IMR-90 (cell line): ENCODE results near the gene OPCML.

ENCODE experiments used
- BHLHE40 ChIP-seq: fragments of 150-350 bp; IDR thresholded peaks from 2 replicates; pipeline ENCODE4 v1.6.1; 2016; ENCODE audit warnings: mild to moderate bottlenecking, low read depth, low read length
- CEBPB ChIP-seq: IDR thresholded peaks from 2 replicates; pipeline ENCODE4 v1.6.1; 2012; ENCODE audit warnings: low read depth, low read length, improper control_type of control experiment
- CHD1 ChIP-seq: IDR thresholded peaks from 2 replicates; pipeline ENCODE4 v1.6.1; 2012; ENCODE audit warnings: low read depth, low read length, improper control_type of control experiment
- ELK1 ChIP-seq: fragments of 150-350 bp; IDR thresholded peaks from 2 replicates; pipeline ENCODE4 v1.6.1; 2016; ENCODE audit warnings: low read depth, mild to moderate bottlenecking, low read length, moderate library complexity, borderline replicate concordance
- MAFK ChIP-seq: IDR thresholded peaks from 2 replicates; pipeline ENCODE4 v1.6.1; 2012; ENCODE audit warnings: low read depth, low read length, improper control_type of control experiment
- MAZ ChIP-seq: IDR thresholded peaks from 2 replicates; pipeline ENCODE4 v1.6.1; 2012; ENCODE audit warnings: low read depth, mild to moderate bottlenecking, low read length, improper control_type of control experiment, moderate library complexity, borderline replicate concordance
- NFE2L2 ChIP-seq: fragments of 150-350 bp; IDR thresholded peaks from 2 replicates; pipeline ENCODE4 v1.6.1; 2016; ENCODE audit warnings: low read depth, mild to moderate bottlenecking, low read length
- POLR2A ChIP-seq: IDR thresholded peaks from 2 replicates; pipeline ENCODE4 v1.6.1; 2012; ENCODE audit warnings: mild to moderate bottlenecking, low read depth, low read length
- RAD21 ChIP-seq: IDR thresholded peaks from 2 replicates; pipeline ENCODE4 v1.6.1; 2012; ENCODE audit warnings: low read length, improper control_type of control experiment
- RCOR1 ChIP-seq: IDR thresholded peaks from 2 replicates; pipeline ENCODE4 v1.6.1; 2012; ENCODE audit warnings: mild to moderate bottlenecking, low read length, improper control_type of control experiment; ENCODE audit not compliant: insufficient replicate concordance
- RFX5 ChIP-seq: IDR thresholded peaks from 2 replicates; pipeline ENCODE4 v1.8.0; 2012; ENCODE audit warnings: low read depth, mild to moderate bottlenecking, low read length, moderate library complexity
- SMC3 ChIP-seq: fragments of 150-350 bp; IDR thresholded peaks from 2 replicates; pipeline ENCODE4 v1.6.1; 2016; ENCODE audit warnings: low read depth, mild to moderate bottlenecking, antibody characterized with exemption, low read length, moderate library complexity
- TF ChIP-seq, protein P1 (sequence below): conservative IDR thresholded peaks from 2 replicates; pipeline ENCODE4 v1.5.1; 2012; ENCODE audit warnings: mild to moderate bottlenecking, low read depth, low read length, improper control_type of control experiment

GRCh38 chr11:133160754-133161153 is 371.5 kb downstream of the OPCML start:
- TF ChIP-seq, protein P1, sequence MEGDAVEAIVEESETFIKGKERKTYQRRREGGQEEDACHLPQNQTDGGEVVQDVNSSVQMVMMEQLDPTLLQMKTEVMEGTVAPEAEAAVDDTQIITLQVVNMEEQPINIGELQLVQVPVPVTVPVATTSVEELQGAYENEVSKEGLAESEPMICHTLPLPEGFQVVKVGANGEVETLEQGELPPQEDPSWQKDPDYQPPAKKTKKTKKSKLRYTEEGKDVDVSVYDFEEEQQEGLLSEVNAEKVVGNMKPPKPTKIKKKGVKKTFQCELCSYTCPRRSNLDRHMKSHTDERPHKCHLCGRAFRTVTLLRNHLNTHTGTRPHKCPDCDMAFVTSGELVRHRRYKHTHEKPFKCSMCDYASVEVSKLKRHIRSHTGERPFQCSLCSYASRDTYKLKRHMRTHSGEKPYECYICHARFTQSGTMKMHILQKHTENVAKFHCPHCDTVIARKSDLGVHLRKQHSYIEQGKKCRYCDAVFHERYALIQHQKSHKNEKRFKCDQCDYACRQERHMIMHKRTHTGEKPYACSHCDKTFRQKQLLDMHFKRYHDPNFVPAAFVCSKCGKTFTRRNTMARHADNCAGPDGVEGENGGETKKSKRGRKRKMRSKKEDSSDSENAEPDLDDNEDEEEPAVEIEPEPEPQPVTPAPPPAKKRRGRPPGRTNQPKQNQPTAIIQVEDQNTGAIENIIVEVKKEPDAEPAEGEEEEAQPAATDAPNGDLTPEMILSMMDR: no peak
- TF ChIP-seq CEBPB (no peak), MAZ (no peak), RFX5 (no peak), POLR2A (no peak), SMC3 (no peak), RCOR1 (no peak), ELK1 (no peak), BHLHE40 (no peak), MAFK (no peak), RAD21 (no peak), NFE2L2 (no peak), CHD1 (no peak)
